CD4-positive, alpha-beta T cell treated with Interleukin-4 for 1 hour (primary cell): ENCODE data around the gene LTBP1.
A peak's percentile ranks its signal among the peaks of the same experiment; 100 is the strongest.
"Not testable (repeated sequence)": the region's sequence is repeated elsewhere in the genome, so short reads cannot be mapped to it uniquely, and the experiment has no call there.

Experiments used
- DNase-seq, 2 donors: peaks; one replicate each; pipeline ENCODE4 v3.0.0-alpha.2; 2020 to 2022

The LTBP1 gene

GRCh38 chr2:33366473-33366872, 419.7 kb downstream of the LTBP1 start:
- DNase-seq: no peak

GRCh38 chr2:33368524-33368923, 421.8 kb downstream of the LTBP1 start:
- DNase-seq: not testable (repeated sequence)

DNA sequence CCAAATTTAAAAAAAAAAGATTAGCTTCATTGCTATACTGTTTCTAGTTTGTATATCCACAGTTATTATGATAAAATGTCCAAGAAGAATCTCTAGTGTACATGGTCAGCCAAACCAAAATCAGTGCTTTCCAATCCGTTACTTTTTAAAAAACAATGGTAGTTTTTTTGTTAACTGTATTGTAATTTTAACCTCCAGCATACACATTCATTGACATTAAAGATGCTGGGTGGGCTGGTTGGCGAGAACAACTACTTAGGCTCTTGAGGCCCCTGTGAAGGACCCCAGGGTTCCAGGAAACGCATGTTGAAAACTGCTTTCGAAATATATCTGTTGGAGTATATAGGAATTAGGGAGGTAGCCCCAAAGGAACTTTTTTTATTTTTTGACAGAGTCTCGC, 422.4 kb downstream of the LTBP1 start:
- no peak for DNase-seq

GRCh38 chr2:33370636-33371265, 424.0 kb downstream of the LTBP1 start:
- DNase-seq: no peak

GRCh38 chr2:33371304-33372090, 424.7 kb downstream of the LTBP1 start:
- no peak for DNase-seq

DNA sequence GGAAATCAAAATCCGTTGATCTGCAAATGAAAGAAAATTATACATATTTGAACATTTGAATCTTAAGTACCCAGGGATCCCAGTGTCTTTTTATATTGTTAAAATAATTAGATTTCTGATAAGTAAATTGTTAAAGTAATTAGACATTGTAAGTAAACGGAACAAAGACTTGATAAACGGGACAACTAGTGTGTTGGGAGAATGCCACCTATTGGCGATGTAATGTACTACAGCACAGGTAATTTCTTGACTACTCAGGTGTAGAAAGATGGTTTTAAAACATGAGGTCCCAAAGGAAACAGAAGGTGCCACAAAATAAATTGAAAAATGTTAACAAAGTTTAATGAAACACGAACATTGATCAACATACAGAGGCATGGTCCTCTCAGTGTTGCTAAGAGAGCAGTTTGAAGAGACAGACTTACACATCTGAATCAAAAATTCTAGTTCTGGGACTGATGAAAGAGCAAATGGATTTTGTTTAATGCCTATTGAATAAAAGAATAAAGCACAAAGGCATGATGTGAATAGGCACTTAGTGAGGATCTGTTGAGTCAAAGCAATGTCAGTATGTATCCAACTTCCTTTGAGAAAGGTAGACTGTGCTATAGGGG, 426.3 kb downstream of the LTBP1 start:
- DNase-seq: peak in 1 of 2 donors; percentile 49

DNA sequence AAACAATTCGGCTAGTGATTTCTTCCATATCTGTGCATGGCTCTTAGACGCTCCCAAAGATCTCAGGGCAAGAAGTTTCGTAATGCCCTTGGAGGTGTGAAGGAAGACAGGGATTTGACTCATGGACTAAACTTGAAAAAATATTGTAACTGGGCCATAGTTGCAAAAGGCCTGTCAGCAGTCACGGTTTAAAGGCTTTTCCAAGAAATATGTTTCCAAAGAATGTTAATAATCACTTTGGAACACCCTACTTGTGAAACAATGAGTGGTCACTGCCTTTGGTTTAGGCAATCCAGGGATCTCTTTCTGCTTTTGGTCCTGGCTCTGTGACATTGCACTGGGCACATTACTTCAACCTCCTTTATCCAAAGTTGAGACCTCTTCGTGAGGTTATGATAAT, 427.2 kb downstream of the LTBP1 start:
- DNase-seq: no peak

GRCh38 chr2:33375054-33375453, 428.3 kb downstream of the LTBP1 start:
- DNase-seq: no peak

GRCh38 chr2:33377048-33377447, 430.3 kb downstream of the LTBP1 start:
- no peak for DNase-seq

DNA sequence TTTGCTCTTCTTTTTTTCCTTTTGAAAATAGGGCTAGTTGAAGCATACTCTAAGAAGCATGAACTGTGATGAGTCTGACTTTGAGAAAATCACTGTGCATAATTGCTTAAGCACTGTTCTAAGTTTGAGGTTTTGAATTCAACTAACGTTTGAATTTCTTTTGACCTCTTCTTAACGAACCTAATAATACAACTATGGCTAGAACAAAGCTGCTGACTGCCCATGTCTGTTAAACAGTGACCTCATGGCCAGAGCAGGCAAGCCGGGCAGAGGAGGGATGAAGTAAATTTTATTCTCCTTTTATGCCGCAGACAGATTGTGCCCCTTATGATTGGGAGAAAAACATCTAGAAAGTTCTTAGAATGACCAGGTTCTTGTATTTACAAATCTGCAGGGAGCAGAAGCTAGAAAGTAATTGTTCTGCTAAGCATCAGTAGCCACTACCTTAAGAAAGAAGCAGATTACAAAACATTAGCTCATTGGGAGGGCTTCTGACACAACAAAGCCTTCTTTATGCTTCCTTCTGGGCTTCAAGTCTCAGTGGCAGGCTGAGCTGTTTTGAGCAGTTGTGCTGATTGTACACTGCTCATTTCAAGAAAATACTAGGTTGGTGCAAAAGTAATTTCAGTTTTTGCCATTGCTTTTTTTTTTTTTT, 431.9 kb downstream of the LTBP1 start:
- DNase-seq: no peak

DNA sequence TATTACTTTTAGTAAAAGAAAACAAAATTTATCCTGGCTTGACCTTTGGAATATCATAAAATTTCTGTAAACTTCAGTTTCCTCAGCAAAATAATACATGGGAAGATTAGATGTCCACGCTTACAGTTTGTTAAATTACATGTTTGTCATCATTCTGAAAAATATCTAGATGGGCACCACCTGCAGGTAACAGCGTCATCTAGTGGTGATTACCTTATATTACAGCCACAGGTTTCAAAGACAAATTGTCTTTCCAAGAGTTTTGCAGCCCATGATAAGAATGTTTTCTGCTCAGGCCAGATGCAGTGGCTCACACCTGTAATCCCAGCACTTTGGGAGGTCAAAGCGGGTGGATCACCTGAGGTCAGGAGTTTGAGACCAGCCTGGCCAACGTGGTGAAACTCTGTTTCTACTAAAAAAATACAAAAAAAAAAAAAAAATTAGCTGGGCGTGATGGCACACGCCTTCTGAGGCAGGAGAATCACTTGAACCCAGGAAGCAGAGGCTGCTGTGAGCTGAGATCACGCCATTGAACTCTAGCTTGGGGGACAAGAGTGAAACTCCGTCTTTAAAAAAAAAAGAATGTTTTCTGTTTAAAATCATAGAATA, 433.4 kb downstream of the LTBP1 start:
- peak in 1 of 2 donors; percentile 6 for DNase-seq

- DNase-seq: no peak
These were observed 434.0 kb downstream of the LTBP1 start for GRCh38 chr2:33380719-33381118.

DNA sequence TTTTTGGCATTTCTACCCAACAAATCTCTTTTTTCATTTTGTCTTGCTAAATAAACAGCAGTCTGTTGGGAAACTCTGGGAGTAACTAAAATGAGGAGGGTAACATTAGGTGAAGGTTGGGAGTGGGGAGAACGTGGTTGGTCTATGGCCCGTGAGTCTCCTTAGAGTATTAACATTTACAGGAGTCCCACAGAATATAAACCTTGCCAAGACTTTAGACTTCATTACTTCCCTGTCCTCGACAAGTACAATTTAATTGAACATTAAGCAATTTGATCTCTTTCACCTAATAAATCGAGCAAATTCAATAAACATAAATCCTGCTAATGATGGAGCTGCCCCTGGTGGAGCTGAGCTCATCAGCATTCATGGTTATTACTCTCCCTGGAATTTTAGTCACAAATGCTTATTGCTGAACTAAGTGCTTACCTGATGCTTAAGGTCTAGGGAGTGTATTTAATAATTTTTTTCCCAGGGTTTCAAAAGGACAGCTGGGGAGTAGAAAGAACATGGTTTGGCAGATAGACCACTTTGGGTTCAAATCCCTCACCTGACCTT, 434.6 kb downstream of the LTBP1 start:
- DNase-seq: no peak

- no peak for DNase-seq
These were observed 437.3 kb downstream of the LTBP1 start for GRCh38 chr2:33383855-33384598.

DNA sequence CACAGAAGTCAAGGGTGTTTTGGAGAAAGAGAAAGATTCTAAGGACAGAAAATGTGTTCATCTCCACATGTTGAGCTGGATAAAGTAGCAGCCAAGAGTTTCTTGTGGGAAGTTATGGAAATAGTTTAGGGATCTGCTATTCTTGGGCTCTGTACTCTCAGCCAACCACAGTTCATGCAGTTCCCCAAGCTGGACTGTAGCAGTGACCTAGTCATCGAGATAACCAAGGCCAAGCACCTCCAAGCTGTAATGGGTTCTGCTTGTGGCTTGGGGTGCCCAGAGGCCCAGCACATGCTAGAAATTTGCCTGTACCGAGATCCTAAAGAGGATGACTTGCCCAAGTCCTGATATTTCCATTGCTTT, 437.8 kb downstream of the LTBP1 start:
- no peak for DNase-seq

DNA sequence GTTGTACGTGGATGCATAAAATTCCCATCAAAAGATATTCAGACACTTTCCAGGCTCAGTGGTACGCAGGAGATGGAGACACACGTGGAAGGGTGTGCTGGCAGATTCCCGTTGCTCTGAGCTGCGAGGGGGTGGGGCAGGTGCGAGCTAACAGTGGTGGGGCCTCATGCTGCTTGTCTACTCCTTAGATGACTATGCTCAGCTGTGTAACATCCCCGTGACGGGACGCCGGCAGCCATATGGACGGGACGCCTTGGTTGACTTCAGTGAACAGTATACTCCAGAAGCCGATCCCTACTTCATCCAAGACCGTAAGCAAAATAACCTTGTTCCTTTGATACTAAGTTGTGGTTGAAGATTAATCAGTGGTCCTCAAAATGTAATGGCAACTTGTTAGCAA, 442.2 kb downstream of the LTBP1 start:
- no peak for DNase-seq

GRCh38 chr2:33389695-33390094, 442.9 kb downstream of the LTBP1 start:
- DNase-seq: not testable (repeated sequence)

DNA sequence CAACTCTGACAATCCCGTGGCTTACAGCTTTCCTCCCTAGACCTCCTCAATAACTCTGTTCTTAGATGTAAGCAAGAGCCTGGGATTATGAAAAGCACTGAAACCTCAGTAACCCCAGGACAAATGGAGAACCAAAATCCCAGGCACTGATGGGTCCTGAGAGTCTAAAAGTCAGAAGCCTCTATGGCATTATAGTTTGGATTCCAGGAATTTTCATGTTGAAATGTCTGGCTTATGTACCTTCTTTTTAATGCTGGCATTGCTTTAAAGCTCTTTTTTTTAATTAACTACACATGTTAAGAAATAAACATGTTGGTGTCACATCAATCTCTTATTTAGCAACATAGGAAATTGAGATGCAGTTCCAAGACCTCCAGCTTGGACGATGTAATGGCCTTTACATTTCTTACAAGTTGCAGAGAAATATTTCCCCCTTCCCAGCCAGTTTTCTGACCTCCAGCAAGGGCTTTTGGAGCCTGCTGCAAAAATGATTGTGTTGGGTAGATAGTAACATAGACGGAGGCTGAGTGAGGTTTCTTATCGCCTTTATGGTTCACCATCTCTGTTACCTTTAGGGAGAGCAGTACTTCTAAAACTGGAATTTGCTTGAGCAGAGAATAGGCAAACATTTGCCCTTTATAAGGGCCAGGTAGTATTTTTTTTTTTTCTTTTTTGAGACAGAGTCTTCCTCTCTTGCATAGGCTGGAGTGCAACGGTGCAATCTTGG, 444.9 kb downstream of the LTBP1 start:
- DNase-seq: no peak

DNA sequence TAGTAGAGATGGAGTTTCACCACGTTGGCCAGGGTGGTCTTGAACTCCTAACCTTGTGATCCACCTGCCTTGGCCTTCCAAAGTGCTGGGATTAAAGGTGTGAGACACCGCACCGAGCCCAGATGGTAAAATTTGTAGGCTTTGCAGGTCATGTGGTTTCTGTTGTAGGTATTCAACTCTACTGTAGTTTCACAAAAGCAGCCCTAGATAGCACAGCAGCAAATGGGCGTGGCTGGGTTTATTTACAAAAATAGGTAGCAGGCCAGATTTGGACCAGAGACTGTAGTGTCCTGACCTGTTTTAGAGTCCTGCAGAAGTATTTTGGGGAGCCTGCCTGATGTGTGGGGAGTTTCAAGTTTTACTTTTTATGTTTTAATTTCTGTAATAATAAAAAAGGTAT, 445.6 kb downstream of the LTBP1 start:
- DNase-seq: no peak

- DNase-seq: no peak
These were observed 448.3 kb downstream of the LTBP1 start for GRCh38 chr2:33395034-33395433.

DNA sequence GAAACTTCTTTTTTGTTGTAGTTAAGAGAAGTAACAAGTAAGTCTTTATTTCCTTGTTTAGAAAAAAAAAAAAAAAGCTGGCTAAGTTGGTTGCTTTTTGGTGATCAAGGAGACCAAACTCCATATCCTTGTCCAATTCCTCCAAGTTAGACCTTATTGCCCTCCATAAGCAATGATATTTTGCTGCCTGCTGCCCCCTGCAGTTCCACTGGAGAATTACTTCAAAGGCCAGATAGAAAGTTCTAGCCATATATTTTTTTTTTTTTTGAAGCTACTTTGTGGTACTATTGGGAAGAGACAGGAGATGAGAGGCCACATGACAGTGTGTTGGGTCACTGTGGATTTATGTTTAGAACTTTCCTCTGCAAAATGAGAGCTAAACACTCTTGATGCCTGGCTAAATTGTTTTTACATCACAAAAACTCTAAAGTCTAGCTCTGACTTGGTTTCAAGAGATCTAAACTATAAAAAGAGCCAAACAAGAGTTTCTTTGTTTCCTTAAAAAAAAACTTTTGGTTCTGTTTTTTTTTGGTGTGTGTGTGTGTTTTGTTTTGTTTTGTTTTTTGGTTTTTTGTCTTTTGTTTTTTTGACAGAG, 449.0 kb downstream of the LTBP1 start:
- DNase-seq: peak; percentile 41 to 44
